ENCODE data around the gene HES5.

DNA sequence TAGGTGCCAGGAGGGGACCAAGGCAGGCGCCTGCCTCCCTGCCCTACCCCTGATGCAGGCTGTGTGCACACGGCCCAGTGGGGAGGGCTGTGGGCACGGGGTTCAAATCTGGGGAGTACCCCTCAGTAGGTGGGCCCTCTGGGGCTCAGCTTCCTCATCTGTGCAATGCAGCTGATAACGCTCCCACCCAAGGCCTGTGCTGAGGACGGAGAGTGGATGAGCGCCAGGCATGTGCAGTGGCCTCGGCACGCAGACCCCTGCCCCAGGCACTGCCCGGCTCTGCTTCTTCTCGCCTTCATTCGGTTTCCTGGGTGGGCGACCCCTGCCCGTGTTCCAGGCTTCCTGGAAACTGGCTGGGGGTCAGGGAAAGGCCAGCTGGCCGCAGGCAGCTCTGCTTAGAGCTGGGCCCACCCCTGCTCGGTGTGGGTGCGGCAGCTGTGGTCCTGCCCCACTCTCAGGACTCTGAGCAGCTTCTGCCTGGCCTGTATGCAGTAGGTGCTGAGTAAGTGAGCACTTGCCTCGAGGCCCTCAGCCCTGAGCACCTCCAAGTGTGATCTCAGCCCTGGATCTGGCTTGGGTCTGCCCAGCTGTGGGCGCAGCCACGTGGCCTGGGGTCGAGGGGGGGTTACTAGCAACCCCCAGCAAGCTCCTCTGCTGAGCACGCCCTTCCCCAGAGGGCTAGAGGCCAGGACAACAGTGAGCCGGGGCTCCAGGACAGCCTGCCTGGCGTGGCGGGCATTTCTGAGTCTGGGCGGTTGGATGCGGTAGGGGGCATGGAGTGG, 14.2 kb upstream of the HES5 start:
- TF ChIP-seq, protein P1, sequence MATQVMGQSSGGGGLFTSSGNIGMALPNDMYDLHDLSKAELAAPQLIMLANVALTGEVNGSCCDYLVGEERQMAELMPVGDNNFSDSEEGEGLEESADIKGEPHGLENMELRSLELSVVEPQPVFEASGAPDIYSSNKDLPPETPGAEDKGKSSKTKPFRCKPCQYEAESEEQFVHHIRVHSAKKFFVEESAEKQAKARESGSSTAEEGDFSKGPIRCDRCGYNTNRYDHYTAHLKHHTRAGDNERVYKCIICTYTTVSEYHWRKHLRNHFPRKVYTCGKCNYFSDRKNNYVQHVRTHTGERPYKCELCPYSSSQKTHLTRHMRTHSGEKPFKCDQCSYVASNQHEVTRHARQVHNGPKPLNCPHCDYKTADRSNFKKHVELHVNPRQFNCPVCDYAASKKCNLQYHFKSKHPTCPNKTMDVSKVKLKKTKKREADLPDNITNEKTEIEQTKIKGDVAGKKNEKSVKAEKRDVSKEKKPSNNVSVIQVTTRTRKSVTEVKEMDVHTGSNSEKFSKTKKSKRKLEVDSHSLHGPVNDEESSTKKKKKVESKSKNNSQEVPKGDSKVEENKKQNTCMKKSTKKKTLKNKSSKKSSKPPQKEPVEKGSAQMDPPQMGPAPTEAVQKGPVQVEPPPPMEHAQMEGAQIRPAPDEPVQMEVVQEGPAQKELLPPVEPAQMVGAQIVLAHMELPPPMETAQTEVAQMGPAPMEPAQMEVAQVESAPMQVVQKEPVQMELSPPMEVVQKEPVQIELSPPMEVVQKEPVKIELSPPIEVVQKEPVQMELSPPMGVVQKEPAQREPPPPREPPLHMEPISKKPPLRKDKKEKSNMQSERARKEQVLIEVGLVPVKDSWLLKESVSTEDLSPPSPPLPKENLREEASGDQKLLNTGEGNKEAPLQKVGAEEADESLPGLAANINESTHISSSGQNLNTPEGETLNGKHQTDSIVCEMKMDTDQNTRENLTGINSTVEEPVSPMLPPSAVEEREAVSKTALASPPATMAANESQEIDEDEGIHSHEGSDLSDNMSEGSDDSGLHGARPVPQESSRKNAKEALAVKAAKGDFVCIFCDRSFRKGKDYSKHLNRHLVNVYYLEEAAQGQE (IDR thresholded peaks at IDR 0.05; ENCODE audit: low read depth, low read length): no peak
- TF ChIP-seq TAF1 (IDR thresholded peaks at IDR 0.05; ENCODE audit: borderline replicate concordance, low read depth, low read length): no peak
- TF ChIP-seq, protein P2, sequence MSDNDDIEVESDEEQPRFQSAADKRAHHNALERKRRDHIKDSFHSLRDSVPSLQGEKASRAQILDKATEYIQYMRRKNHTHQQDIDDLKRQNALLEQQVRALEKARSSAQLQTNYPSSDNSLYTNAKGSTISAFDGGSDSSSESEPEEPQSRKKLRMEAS (IDR thresholded peaks at IDR 0.05; ENCODE audit: low read depth): no peak
- TF ChIP-seq, protein P3, sequence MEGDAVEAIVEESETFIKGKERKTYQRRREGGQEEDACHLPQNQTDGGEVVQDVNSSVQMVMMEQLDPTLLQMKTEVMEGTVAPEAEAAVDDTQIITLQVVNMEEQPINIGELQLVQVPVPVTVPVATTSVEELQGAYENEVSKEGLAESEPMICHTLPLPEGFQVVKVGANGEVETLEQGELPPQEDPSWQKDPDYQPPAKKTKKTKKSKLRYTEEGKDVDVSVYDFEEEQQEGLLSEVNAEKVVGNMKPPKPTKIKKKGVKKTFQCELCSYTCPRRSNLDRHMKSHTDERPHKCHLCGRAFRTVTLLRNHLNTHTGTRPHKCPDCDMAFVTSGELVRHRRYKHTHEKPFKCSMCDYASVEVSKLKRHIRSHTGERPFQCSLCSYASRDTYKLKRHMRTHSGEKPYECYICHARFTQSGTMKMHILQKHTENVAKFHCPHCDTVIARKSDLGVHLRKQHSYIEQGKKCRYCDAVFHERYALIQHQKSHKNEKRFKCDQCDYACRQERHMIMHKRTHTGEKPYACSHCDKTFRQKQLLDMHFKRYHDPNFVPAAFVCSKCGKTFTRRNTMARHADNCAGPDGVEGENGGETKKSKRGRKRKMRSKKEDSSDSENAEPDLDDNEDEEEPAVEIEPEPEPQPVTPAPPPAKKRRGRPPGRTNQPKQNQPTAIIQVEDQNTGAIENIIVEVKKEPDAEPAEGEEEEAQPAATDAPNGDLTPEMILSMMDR (IDR thresholded peaks at IDR 0.05): no peak
- TF ChIP-seq RAD21 (IDR thresholded peaks at IDR 0.05; ENCODE audit: low read length): 0 out of 2 replicates have a peak, but pooled peaks have one; percentile 2
- no peak for TF ChIP-seq RCOR1 (IDR thresholded peaks at IDR 0.05; ENCODE audit: low read length)
- no peak for TF ChIP-seq POLR2AphosphoS5 (IDR thresholded peaks at IDR 0.05; ENCODE audit: low read depth, low read length)
- TF ChIP-seq JUND (IDR thresholded peaks at IDR 0.05): no peak
- TF ChIP-seq RFX5 (IDR thresholded peaks at IDR 0.05; ENCODE audit: low read length): no peak
- no peak for TF ChIP-seq FOXM1 (IDR thresholded peaks at IDR 0.05; ENCODE audit: low read depth)
- TF ChIP-seq EZH2phosphoT487 (IDR thresholded peaks at IDR 0.05; ENCODE audit: borderline replicate concordance, low read depth): no peak
- no peak for TF ChIP-seq NRF1 (IDR thresholded peaks at IDR 0.05; ENCODE audit: low read depth, low read length)
- TF ChIP-seq, protein P4, sequence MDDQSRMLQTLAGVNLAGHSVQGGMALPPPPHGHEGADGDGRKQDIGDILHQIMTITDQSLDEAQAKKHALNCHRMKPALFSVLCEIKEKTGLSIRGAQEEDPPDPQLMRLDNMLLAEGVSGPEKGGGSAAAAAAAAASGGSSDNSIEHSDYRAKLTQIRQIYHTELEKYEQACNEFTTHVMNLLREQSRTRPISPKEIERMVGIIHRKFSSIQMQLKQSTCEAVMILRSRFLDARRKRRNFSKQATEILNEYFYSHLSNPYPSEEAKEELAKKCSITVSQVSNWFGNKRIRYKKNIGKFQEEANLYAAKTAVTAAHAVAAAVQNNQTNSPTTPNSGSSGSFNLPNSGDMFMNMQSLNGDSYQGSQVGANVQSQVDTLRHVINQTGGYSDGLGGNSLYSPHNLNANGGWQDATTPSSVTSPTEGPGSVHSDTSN (IDR thresholded peaks at IDR 0.05): no peak
- TF ChIP-seq CHD2 (IDR thresholded peaks at IDR 0.05; ENCODE audit: low read length, partially characterized antibody): no peak

Measured in SK-N-SH (cell line).